H1 (cell line): Measurements from ENCODE around the gene CMTM5. TPM values are rescaled to one million over a fixed set of nuclear protein-coding genes. Genes with fewer than 3 reads are reported as not detected.

Experiments
- CTCF ChIA-PET: fragments of 300-600 bp; sonication (Branson Sonifier 250); formaldehyde crosslinking; loops from one replicate; lab custom pipeline; 2021; ENCODE audit not compliant: partially characterized antibody; lab: Charles Lee
- POLR2A ChIA-PET: fragments of 300-600 bp; sonication (Branson Sonifier 250); formaldehyde crosslinking; loops from one replicate; lab custom pipeline; 2021; ENCODE audit warnings: inconsistent platforms; ENCODE audit not compliant: partially characterized antibody; lab: Charles Lee
- DNase-seq, 2 experiments: peaks; one replicate each; pipeline versions ENCODE4 v3.0.0 to v3.0.0-alpha.2; 2010 to 2022; ENCODE audit warnings: low spot score in 2 of 2, low read depth in 1 of 2, mixed read lengths in 1 of 2
- FAIRE-seq: peaks from 2 replicates; lab custom pipeline; 2011; peaks lifted over from hg19 to GRCh38; lab: Jason Lieb, UNC
- H2AFZ ChIP-seq: 2 replicates; pipeline ENCODE4 v1.8.1; 2012; ENCODE audit warnings: low read length, inconsistent platforms
- H2AK5ac ChIP-seq: 2 replicates; pipeline ENCODE4 v1.6.1; 2013; ENCODE audit warnings: low read depth, low read length
- H2BK120ac ChIP-seq: replicated peaks from 2 replicates; pipeline ENCODE3; 2013; ENCODE audit warnings: low read depth, low read length, inconsistent platforms
- H2BK12ac ChIP-seq: 2 replicates; pipeline ENCODE4 v1.6.1; 2013; ENCODE audit warnings: low read depth, low read length
- H2BK15ac ChIP-seq: 2 replicates; pipeline ENCODE4 v1.6.1; 2013; ENCODE audit warnings: low read length
- H2BK20ac ChIP-seq: 2 replicates; pipeline ENCODE4 v1.6.1; 2013; ENCODE audit warnings: low read length
- H2BK5ac ChIP-seq: 2 replicates; pipeline ENCODE4 v1.6.1; 2013; ENCODE audit warnings: low read depth, low read length
- H3K14ac ChIP-seq: 2 replicates; pipeline ENCODE4 v1.6.1; 2013; ENCODE audit warnings: inconsistent platforms; ENCODE audit not compliant: insufficient read length
- H3K18ac ChIP-seq: 2 replicates; pipeline ENCODE4 v1.6.1; 2013; ENCODE audit warnings: low read length; ENCODE audit errors: extremely low read depth
- H3K23ac ChIP-seq: 2 replicates; pipeline ENCODE4 v1.6.1; 2013; ENCODE audit warnings: inconsistent platforms; ENCODE audit not compliant: insufficient read length
- H3K23me2 ChIP-seq: 2 replicates; pipeline ENCODE4 v1.6.1; 2013; ENCODE audit warnings: low read depth, low read length
- H3K27ac ChIP-seq: 2 replicates; pipeline ENCODE4 v1.6.1; 2011; ENCODE audit warnings: low read depth, low read length, inconsistent platforms
- H3K27me3 ChIP-seq, 4 experiments: replicated peaks in 1 of 4; 1 replicate in 1 of 4; 2 replicates in 3 of 4; pipeline versions ENCODE4 v1.6.1 to v1.8.1; 2011 to 2013; ENCODE audit warnings: low read length in 3 of 4, mild to moderate bottlenecking in 3 of 4, inconsistent platforms in 2 of 4, mixed read lengths in 2 of 4, moderate library complexity in 1 of 4; ENCODE audit not compliant: control insufficient read depth in 3 of 4, insufficient read depth in 3 of 4; ENCODE audit errors: extremely low read depth in 1 of 4
- H3K36me3 ChIP-seq, 4 experiments: 2 replicates each; pipeline versions ENCODE4 v1.6.1 to v1.8.1; 2011 to 2013; ENCODE audit warnings: mild to moderate bottlenecking in 4 of 4, low read length in 3 of 4, moderate library complexity in 2 of 4, control low read depth in 1 of 4, inconsistent platforms in 1 of 4; ENCODE audit not compliant: insufficient read depth in 4 of 4, control insufficient read depth in 2 of 4
- H3K4ac ChIP-seq: replicated peaks from 2 replicates; pipeline ENCODE3; 2013; ENCODE audit warnings: low read length, low read depth, mixed read lengths, inconsistent platforms; ENCODE audit not compliant: insufficient read length
- H3K4me1 ChIP-seq, 4 experiments: replicated peaks in 1 of 4; 1 replicate in 1 of 4; 2 replicates in 3 of 4; pipeline versions ENCODE4 v1.6.1 to v1.8.1; 2011 to 2013; ENCODE audit warnings: low read length in 3 of 4, inconsistent platforms in 2 of 4, mixed read lengths in 1 of 4; ENCODE audit not compliant: insufficient read depth in 4 of 4, control insufficient read depth in 3 of 4
- H3K4me2 ChIP-seq, 2 experiments: 2 replicates each; pipeline versions ENCODE4 v1.6.1 to v1.8.1; 2011 to 2013; ENCODE audit warnings: low read depth in 2 of 2, low read length in 2 of 2, control low read depth in 1 of 2, inconsistent platforms in 1 of 2, mild to moderate bottlenecking in 1 of 2; ENCODE audit not compliant: insufficient read depth in 1 of 2
- H3K4me3 ChIP-seq, 4 experiments: fragments of 200-600, 300-600 bp in 1 of 4; sonication (generic), shearing (Covaris generic), sonication (Bioruptor Twin) in 1 of 4; 2 replicates each; pipeline versions ENCODE4 v1.5.1 to v1.8.1; 2011 to 2016; ENCODE audit warnings: low read length in 4 of 4, low read depth in 3 of 4, control low read depth in 2 of 4, inconsistent platforms in 2 of 4, mild to moderate bottlenecking in 2 of 4, mixed read lengths in 1 of 4, moderate library complexity in 1 of 4; ENCODE audit not compliant: insufficient read depth in 2 of 4; ENCODE audit errors: extremely low read depth in 1 of 4
- H3K56ac ChIP-seq: replicated peaks from 2 replicates; pipeline ENCODE3; 2013; ENCODE audit warnings: low read depth, mild to moderate bottlenecking, mixed read lengths, low read length, inconsistent platforms; ENCODE audit not compliant: insufficient read length
- H3K79me1 ChIP-seq: 2 replicates; pipeline ENCODE4 v1.6.1; 2013; ENCODE audit warnings: low read depth, low read length, control low read depth
- H3K79me2 ChIP-seq, 2 experiments: 2 replicates each; pipeline versions ENCODE4 v1.6.1 to v1.8.1; 2012 to 2013; ENCODE audit warnings: low read length in 2 of 2, mild to moderate bottlenecking in 2 of 2, inconsistent platforms in 1 of 2; ENCODE audit not compliant: insufficient read depth in 2 of 2, control insufficient read depth in 1 of 2
- H3K9ac ChIP-seq, 4 experiments: replicated peaks in 1 of 4; 1 replicate in 1 of 4; 2 replicates in 3 of 4; pipeline versions ENCODE4 v1.6.1 to v1.8.1; 2011 to 2013; ENCODE audit warnings: low read depth in 3 of 4, low read length in 3 of 4, control low read depth in 2 of 4, mild to moderate bottlenecking in 2 of 4, moderate library complexity in 2 of 4, inconsistent platforms in 1 of 4; ENCODE audit errors: extremely low read depth in 1 of 4
- H3K9me3 ChIP-seq, 2 experiments: 2 replicates each; pipeline versions ENCODE4 v1.6.1 to v1.8.1; 2012 to 2013; ENCODE audit warnings: mild to moderate bottlenecking in 2 of 2, moderate library complexity in 2 of 2, control low read depth in 1 of 2, inconsistent platforms in 1 of 2, low read depth in 1 of 2, low read length in 1 of 2, mixed read lengths in 1 of 2; ENCODE audit not compliant: insufficient read depth in 2 of 2
- H4K20me1 ChIP-seq, 2 experiments: replicated peaks in 1 of 2; 2 replicates each; pipeline versions ENCODE3 to v1.8.1; 2011 to 2013; ENCODE audit warnings: inconsistent platforms in 2 of 2, low read length in 2 of 2, mild to moderate bottlenecking in 1 of 2; ENCODE audit not compliant: insufficient read depth in 2 of 2, control insufficient read depth in 1 of 2
- H4K5ac ChIP-seq: 2 replicates; pipeline ENCODE4 v1.6.1; 2013; ENCODE audit warnings: low read length, low read depth, mixed read lengths, inconsistent platforms; ENCODE audit not compliant: insufficient read length
- H4K8ac ChIP-seq: 2 replicates; pipeline ENCODE4 v1.8.0; 2013; ENCODE audit warnings: mild to moderate bottlenecking, moderate library complexity, low read length, inconsistent platforms; ENCODE audit not compliant: insufficient read depth; ENCODE audit errors: extremely low read depth
- H4K91ac ChIP-seq: replicated peaks from 2 replicates; pipeline ENCODE3; 2013; ENCODE audit warnings: low read length, mixed read lengths, inconsistent platforms; ENCODE audit not compliant: insufficient read length
- ASH2L ChIP-seq: fragments of 200-600, 300-600 bp; sonication (generic); IDR thresholded peaks from one replicate; pipeline ENCODE4 v1.7.1; 2017; ENCODE audit warnings: low read length
- EP300 ChIP-seq, 2 experiments: IDR thresholded peaks; 1 replicate in 1 of 2; 2 replicates in 1 of 2; pipeline ENCODE4 v1.6.1; 2011 to 2012; ENCODE audit warnings: low read depth in 2 of 2, low read length in 2 of 2, mild to moderate bottlenecking in 2 of 2, borderline replicate concordance in 1 of 2, inconsistent platforms in 1 of 2, moderate library complexity in 1 of 2
- HDAC6 ChIP-seq: IDR thresholded peaks from one replicate; pipeline ENCODE4 v1.7.1; 2012; ENCODE audit warnings: low read depth, mild to moderate bottlenecking, inconsistent platforms, low read length, moderate library complexity
- KDM4A ChIP-seq: IDR thresholded peaks from one replicate; pipeline ENCODE4 v1.7.1; 2012; ENCODE audit warnings: low read depth, mild to moderate bottlenecking, moderate library complexity, low read length, inconsistent platforms; ENCODE audit not compliant: severe bottlenecking
- KDM5A ChIP-seq: fragments of 200-600 bp; IDR thresholded peaks from 2 replicates; pipeline ENCODE4 v1.7.1; 2012; ENCODE audit warnings: mild to moderate bottlenecking, low read length, inconsistent platforms, mixed read lengths
- RXRA ChIP-seq: IDR thresholded peaks from 2 replicates; pipeline ENCODE4 v1.6.1; 2011; ENCODE audit warnings: low read depth, mild to moderate bottlenecking, low read length, moderate library complexity; ENCODE audit not compliant: insufficient read depth
- polyA plus RNA-seq, 7 experiments: library from polyadenylated mRNA; depleted of rRNA in 3 of 7; stranded (reverse) in 5 of 7; unstranded in 2 of 7; fragments of >200 nt in 5 of 7; fragments of 200-250 nt in 2 of 7; gene quantifications; 1 replicate in 5 of 7; 2 replicates in 1 of 7; 4 replicates in 1 of 7; pipeline versions ENCODE4 v1.2.1 to v1.2.3, GENCODE V29; 2011 to 2013; ENCODE audit warnings: missing spikeins in 2 of 7, mixed read lengths in 2 of 7
- total RNA-seq: library from RNA; stranded (reverse); fragmentation: NEBNext Ultra II Directional; extraction: Animal tissue kit (Norgen Biotek cat#: 25700); gene quantifications from 2 replicates; pipeline ENCODE4 v1.2.1, GENCODE V29; 2021

Gene CMTM5
- total and polyA plus RNA-seq, 2 of the 8 experiments (the other 6 are each of a cell fraction or from before 2014, with no cell fraction given), result 2.1 TPM; not detected in 1

GRCh38 chr14:23421594-23421993 is 44.7 kb downstream of the CMTM5 start:
- H3K27ac ChIP-seq, result no peak overlapping the region
- H2BK20ac ChIP-seq, result no peak overlapping the region
- CTCF ChIA-PET, result interaction anchor here (0.8 to 2.2 kb wide), 5 partner anchors 11 to 127 kb away, joined by 3 to 9 read pairs (median 4); no protein-coding TSS in a partner anchor
- FAIRE-seq (no peak), DNase-seq (no peak)
- no peak overlapping the region for H2BK120ac ChIP-seq
- no peak overlapping the region for H4K5ac ChIP-seq
- H3K23me2 ChIP-seq, result peaks cover 3% of the 10 kb centered on the region; the same call in 1 of the 2 replicates
- H2AFZ ChIP-seq, result no peak overlapping the region
- no peaks in the 10 kb centered on the region for H3K9me3 ChIP-seq
- no peak overlapping the region for H2BK5ac ChIP-seq
- no peak overlapping the region for H4K8ac ChIP-seq
- no peak overlapping the region for H3K18ac ChIP-seq
- H4K20me1 ChIP-seq, result no peaks in the 10 kb centered on the region
- no peak overlapping the region for H3K4me2 ChIP-seq
- H3K4me3 ChIP-seq, result no peak overlapping the region
- H3K79me1 ChIP-seq, result no peaks in the 10 kb centered on the region
- H3K36me3 ChIP-seq, result no peaks in the 10 kb centered on the region
- no peak overlapping the region for H2BK12ac ChIP-seq
- no peak overlapping the region for H3K9ac ChIP-seq
- H3K23ac ChIP-seq, result no peak overlapping the region
- H4K91ac ChIP-seq, result no peak overlapping the region
- H2AK5ac ChIP-seq, result no peak overlapping the region
- no peak overlapping the region for H3K14ac ChIP-seq
- POLR2A ChIA-PET, result no interaction called here
- no peaks in the 10 kb centered on the region for H3K79me2 ChIP-seq
- H3K56ac ChIP-seq, result no peak overlapping the region
- H2BK15ac ChIP-seq, result no peak overlapping the region
- no peaks in the 10 kb centered on the region; a peak in 1 of 7 replicates for H3K4me1 ChIP-seq
- no peaks in the 10 kb centered on the region; a peak in 1 of 7 replicates for H3K27me3 ChIP-seq
- no peak overlapping the region for H3K4ac ChIP-seq
- no peak for TF ChIP-seq KDM5A
- no peak for TF ChIP-seq ASH2L
- TF ChIP-seq EP300 (IDR thresholded peaks at IDR 0.05; ENCODE audit: borderline replicate concordance in 1 of 2, low read depth in 2 of 2, low read length in 2 of 2), result no peak
- TF ChIP-seq RXRA, result no peak
- TF ChIP-seq KDM4A, result no peak
- TF ChIP-seq HDAC6, result no peak
